ENCODE results near the gene SPSB1. TPM values are rescaled to one million over a fixed set of nuclear protein-coding genes. Genes with fewer than 3 reads are reported as not detected.

SPSB1 gene
- total RNA-seq, 1 experiment from 2014 or later: 33.4 TPM

- in situ Hi-C loops (cut with HindIII; ENCODE audit: low pct_unique_long_range_greater_than_20kb, low sequenced_read_pairs): no loop called here
- DNase-seq (ENCODE audit: low read depth, low spot score): no peak
These were observed 20.7 kb upstream of the SPSB1 start for GRCh38 chr1:9271861-9272595.

GRCh38 chr1:9273177-9273576 is 19.5 kb upstream of the SPSB1 start:
- in situ Hi-C loops (cut with HindIII; ENCODE audit: low pct_unique_long_range_greater_than_20kb, low sequenced_read_pairs): no loop called here
- DNase-seq (ENCODE audit: low read depth, low spot score): no peak

GRCh38 chr1:9275161-9275560 is 17.5 kb upstream of the SPSB1 start:
- no peak for DNase-seq (ENCODE audit: low read depth, low spot score)
- in situ Hi-C loops (cut with HindIII; ENCODE audit: low pct_unique_long_range_greater_than_20kb, low sequenced_read_pairs): no loop called here

- DNase-seq (ENCODE audit: low read depth, low spot score): no peak
- in situ Hi-C loops (cut with HindIII; ENCODE audit: low pct_unique_long_range_greater_than_20kb, low sequenced_read_pairs): no loop called here
These were observed 17.1 kb upstream of the SPSB1 start for GRCh38 chr1:9275567-9276034.

DNA sequence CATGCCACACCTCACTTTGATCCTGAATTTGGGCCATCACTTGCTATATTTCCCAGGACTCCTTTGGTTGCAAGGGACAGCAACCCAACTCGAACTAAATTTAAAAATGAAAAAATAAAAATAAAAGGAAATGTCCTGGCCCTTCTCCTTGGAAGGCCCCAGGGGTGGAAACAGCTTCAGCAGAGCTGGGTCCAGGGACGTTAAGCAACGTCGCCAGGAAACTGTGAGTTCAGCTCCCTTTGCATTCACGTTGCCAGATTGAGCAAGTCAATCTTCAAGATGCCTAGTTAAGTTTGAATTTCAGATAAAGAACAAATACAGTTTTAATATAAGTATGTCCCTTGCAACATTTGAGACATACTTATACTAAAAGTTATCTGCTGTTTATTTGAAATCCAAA is 14.6 kb upstream of the SPSB1 start:
- in situ Hi-C loops (cut with HindIII; ENCODE audit: low pct_unique_long_range_greater_than_20kb, low sequenced_read_pairs): no loop called here
- no peak for DNase-seq (ENCODE audit: low read depth, low spot score)

GRCh38 chr1:9278585-9279153 is 14.0 kb upstream of the SPSB1 start:
- in situ Hi-C loops (cut with HindIII; ENCODE audit: low pct_unique_long_range_greater_than_20kb, low sequenced_read_pairs): no loop called here
- no peak for DNase-seq (ENCODE audit: low read depth, low spot score)

DNA sequence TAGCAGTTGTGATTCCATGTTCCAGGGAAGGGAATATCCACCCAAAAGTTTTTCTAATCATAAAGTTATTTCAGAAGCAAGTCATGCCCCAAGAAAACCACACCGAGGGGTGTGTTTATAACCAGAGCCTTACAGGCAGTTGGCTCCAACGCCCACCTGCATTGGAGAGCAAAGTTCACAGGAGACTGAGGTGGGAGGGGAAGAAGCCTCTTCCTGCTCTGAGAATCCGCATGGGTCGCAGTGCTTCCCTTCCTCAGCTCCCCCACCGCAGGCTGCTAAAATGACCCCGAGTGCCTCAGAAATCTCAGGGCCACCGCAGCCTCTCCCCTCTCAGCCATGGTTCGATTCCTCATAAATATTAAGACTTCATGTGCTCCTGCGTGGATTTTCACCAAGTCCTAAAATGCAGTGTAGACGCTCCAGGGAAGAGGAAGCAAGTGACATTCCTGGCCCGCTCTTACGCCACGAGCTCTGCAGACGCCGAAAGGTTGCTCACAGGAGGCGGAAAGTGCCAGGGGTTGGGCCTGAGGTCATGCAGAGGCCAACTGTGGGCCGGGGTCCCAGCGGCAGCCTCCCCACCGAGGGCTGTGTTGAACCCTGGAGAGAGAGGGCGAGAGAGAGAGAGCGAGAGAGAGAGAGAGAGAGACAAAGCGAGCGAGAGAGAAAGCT is 13.4 kb upstream of the SPSB1 start:
- in situ Hi-C loops (cut with HindIII; ENCODE audit: low pct_unique_long_range_greater_than_20kb, low sequenced_read_pairs): no loop called here
- DNase-seq (ENCODE audit: low read depth, low spot score): no peak

- in situ Hi-C loops (cut with HindIII; ENCODE audit: low pct_unique_long_range_greater_than_20kb, low sequenced_read_pairs): no loop called here
- no peak for DNase-seq (ENCODE audit: low read depth, low spot score)
These were observed 12.5 kb upstream of the SPSB1 start for GRCh38 chr1:9280015-9280860.

DNA sequence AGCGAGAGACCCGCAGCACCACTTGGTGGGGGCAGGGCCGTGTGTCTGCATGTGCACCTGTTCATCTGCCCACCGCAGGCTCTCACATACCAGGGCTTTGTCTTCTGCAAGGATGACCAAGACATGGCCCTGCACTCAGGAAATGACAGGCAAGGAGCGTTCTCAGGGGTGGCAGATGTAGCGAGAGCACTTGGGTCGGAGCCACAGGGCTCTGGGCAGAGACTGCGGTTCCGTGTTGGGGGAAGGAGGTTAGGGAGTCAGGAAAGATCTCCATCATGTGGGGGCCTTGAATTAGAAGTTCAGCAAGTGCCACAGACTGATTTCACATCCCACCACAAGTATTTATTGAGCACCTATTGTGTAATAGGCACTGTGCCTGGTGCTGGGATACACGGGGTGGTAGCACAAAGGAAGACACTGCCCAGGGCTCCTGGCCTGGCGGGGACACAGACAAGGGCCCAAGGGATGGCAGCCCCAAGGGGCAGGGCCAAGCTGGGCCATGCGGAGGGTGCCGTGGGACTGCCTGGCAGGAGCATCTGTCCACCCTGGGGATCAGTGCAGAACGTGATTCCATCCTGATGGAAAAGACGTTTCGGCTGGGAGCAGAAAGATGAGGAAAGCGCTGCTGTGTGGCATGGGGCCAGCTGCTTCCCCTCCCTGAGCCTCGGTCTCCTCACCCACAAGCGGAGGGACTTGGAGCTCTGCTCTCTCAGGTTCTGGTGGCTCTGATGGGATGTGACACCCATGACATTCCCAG is 11.4 kb upstream of the SPSB1 start:
- DNase-seq (ENCODE audit: low read depth, low spot score): no peak
- in situ Hi-C loops (cut with HindIII; ENCODE audit: low pct_unique_long_range_greater_than_20kb, low sequenced_read_pairs): no loop called here

DNA sequence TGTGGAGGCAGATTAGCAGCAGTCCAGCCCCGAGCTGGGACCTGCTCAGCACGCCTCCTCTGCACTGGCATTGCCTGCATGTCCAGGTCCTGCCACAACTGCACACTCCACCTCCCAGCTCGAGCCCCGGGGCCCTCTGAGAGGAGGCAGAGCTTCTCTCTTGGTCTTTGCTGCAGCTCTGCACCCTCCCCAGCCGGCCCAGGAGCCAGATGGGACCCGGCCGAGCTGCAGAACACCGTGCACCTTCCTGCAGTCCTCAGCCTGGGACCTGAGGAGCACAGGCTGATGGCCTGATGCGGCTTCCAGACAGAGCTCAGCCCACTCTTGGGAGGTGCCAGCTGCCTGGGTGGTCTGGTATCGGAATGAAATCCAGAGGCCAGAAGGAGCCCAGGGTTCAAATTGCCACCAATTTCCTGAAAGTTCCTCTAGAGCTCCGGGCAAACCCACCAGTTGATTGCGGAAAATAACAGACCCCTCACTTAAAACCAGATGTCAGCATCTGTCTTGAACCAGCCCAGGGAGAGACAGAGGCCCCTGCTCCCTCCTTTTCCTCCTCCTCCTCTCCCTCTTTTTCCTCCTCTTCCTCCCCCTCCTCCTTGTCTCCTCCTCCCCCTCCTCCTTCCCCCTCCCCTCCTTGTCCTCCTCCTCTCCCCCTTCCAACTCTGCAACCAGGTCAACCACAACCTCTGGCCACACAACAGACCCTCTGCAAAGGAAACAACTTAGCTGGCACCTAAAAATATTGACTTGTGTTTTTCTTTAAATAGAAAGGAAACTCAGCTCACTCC is 10.6 kb upstream of the SPSB1 start:
- in situ Hi-C loops (cut with HindIII; ENCODE audit: low pct_unique_long_range_greater_than_20kb, low sequenced_read_pairs): no loop called here
- DNase-seq (ENCODE audit: low read depth, low spot score): no peak

- in situ Hi-C loops (cut with HindIII; ENCODE audit: low pct_unique_long_range_greater_than_20kb, low sequenced_read_pairs): no loop called here
- DNase-seq (ENCODE audit: low read depth, low spot score): no peak
These were observed 10.1 kb upstream of the SPSB1 start for GRCh38 chr1:9282696-9282955.

- no peak for DNase-seq (ENCODE audit: low read depth, low spot score)
These were observed 8.6 kb upstream of the SPSB1 start for GRCh38 chr1:9284061-9284460.

GRCh38 chr1:9286556-9286955 is 6.1 kb upstream of the SPSB1 start:
- in situ Hi-C loops (cut with HindIII; ENCODE audit: low pct_unique_long_range_greater_than_20kb, low sequenced_read_pairs): no loop called here
- no peak for DNase-seq (ENCODE audit: low read depth, low spot score)

More at GRCh38 chr1:9284061-9284460, 8.6 kb upstream of the SPSB1 start:
- in situ Hi-C loops (cut with HindIII; ENCODE audit: low pct_unique_long_range_greater_than_20kb, low sequenced_read_pairs): no loop called here

GRCh38 chr1:9289090-9289534 is 3.6 kb upstream of the SPSB1 start:
- peak; percentile 74 for DNase-seq (ENCODE audit: low read depth, low spot score)
- in situ Hi-C loops (cut with HindIII; ENCODE audit: low pct_unique_long_range_greater_than_20kb, low sequenced_read_pairs): no loop called here

DNA sequence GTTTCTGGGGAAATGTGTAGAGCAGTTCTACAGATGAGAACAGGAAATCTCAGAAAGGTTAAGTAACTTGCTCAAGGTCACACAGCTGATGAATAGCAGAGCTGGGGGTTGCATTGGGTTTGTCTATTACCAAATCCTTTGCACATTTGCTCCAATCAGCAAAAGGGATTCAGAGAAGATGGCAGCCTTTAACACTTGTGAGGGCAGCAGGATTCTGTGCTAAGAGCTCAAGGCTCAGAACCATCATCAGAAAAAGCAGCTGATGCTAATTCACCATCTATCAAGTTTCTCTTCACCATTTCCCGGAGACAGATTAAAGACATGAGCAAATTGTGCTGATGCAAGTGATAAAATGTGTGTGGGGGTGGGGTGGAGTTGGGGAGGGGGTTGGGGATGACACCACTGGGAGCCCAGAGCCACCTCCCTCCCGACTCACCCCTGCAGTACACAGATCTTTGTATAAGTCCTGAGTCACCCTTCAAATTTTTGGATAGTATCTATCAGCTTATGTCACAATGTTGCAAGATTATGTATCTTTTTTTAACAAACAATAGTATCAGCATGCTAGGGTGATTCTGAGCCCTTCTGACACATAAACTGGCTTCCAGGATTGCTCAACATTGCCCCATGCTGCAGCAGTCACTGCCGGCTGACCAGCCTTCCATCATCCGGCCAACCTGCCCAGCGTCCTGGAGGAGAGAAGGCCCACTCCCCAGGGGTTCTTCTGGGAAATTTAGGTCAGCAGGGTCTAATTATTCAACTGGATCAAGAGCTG is 2.8 kb upstream of the SPSB1 start:
- in situ Hi-C loops (cut with HindIII; ENCODE audit: low pct_unique_long_range_greater_than_20kb, low sequenced_read_pairs): no loop called here
- DNase-seq (ENCODE audit: low read depth, low spot score): peak; percentile 28

DNA sequence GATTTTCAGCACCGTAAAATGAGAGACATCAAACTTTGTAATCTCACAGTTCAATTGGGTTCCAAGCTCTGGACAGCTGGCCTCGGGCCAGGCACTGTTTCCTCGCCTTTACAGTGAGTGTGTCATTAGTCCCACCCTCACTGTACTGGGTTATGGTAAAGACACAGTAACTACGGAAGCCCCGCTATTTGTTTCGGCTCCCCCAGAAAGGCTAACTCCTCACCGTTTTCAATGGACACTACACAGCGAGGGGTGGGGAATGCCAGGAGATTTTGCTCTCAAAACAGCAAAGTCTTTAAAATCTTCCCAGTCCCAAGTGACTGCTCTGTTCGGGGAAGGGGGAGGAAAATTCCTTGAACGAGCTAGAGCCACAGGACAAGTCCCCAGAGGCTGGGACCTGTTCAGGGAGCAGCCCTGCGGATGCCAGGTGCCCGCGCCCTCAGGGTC is 757 bp upstream of the SPSB1 start:
- DNase-seq (ENCODE audit: low read depth, low spot score): peak; percentile 52
- in situ Hi-C loops (cut with HindIII; ENCODE audit: low pct_unique_long_range_greater_than_20kb, low sequenced_read_pairs): no loop called here
